DMS53 treated with DMSO at 0.1 percent for 48 hours (cell line): ENCODE measurements around the gene VSIG10L.

Experiments
- DNase-seq: peaks from one replicate; lab custom pipeline; 2025; ENCODE audit not compliant: unreplicated experiment; lab: John Stamatoyannopoulos, UW

Gene VSIG10L

DNA sequence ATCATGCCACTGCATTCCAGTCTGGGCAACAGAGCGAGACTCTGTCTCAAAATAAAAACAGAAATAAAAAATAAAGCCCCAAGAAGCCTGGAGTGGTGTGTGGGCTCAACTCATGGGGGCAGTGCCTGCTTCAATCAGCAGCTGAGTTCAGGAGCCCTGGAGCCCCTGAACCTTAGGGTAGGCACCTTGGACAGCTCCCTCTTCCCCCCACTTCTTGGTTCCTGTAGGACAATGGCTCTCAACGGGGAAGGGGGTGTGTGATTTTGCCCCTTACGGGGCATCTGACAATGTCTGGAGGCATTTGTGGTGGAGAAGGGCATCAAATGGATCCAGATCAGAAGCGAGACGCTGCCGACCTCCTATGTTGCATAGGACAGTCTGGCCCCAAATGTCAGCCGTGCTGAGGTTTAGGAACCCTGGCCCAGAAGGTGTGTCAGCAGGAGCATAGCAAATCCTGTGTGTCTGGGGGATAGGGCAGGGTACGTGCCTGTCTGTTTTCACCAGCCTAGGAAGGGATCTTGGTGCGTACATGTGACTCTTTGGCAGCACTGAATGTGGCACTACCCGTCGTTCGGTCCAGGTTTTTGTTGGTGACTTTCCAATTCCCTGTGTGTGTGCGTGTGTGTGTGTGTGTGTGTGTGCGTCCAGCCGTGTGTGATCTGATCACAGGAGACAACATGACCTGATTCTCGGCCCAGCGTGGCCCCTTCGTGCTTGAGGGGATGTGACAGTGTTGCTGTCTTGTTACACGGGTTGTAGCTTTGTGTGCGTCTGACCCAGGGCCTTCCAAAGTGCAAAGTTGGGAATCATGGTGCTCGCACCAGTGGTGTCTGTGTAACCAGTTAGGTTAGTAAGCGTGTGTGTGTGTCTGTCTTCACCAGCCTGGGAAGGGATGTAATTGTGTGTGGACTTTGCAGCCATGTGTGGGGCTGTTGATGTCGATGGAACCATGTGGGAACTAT lies 23.0 kb downstream of the VSIG10L start:
- no peak for DNase-seq

- no peak for DNase-seq
Measured at GRCh38 chr19:51317968-51318367, 24.0 kb downstream of the VSIG10L start.

GRCh38 chr19:51317376-51317775 lies 24.6 kb downstream of the VSIG10L start:
- DNase-seq, result no peak

DNA sequence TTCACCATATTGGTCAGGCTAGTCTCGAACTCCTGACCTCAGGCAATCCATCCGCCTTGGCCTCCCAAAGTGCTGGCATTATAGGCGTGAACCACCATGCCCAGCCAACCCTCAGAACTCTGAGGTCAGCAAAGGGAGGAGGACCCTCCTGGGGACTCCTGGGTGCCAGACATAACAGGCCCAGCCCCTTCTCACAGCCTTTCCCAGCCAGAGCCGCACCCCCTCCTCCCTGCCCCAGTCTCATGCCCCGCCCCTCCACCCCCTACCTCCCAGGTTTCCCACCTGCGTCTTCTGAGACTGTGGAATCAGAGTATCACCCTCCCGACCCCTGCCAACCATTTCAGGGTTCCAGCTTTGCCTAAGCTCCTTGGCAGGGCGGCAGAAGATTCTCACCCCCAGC lies 25.3 kb downstream of the VSIG10L start:
- no peak for DNase-seq

DNA sequence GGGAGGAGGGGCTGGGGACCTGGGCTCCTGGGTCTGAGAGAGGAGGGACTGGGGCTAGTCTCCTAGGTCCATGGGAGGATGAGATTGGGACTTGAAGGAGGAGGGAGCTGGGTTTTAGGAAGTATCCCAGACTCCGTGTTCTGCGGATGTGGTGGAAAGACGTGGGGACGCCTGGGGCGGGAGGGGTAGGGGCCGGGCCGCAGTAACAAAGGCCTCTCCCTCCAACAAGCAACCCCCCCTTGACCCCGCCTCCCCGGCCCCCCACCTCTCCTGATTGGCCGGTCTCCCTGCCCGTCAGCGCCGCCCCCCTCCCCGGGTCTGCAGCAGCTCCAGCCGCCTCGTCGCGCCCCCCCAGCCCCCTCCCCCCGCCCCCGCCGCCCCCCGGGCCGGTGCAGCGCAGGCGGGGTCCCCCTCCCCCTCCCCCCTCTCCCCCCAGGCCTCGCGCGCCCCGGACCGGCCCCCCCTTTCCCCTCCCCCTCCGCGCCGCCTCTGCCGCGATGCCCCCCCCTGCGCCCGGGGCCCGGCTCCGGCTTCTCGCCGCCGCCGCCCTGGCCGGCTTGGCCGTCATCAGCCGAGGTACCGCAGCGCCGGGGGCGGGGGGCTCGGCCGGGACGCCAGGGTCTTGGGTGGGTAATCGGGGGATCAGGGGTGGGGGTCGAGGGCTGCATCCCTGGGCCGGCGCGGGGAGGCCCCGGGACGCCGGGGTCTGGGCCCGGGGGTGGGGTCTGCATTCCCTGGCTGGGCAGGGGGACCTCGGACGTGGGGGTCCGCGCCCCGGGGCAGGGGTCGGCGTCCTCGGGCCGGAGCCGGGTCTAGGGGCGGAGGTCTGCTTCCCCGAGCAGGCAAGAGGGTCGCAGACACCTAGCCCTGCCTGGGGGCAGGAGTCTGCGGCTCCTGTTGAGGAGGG lies 30.3 kb downstream of the VSIG10L start, which contains the start of gene IGLON5:
IGLON5 (plus strand) TSS at position 294 of the 907 bp plus-strand sequence; CDS start at position 498, 204 bp downstream.
- no peak for DNase-seq

GRCh38 chr19:51305479-51305878 lies 36.5 kb downstream of the VSIG10L start:
- no peak for DNase-seq

- no peak for DNase-seq
Measured at GRCh38 chr19:51301266-51301665, 40.7 kb downstream of the VSIG10L start.

GRCh38 chr19:51297406-51297805 lies 44.5 kb downstream of the VSIG10L start:
- no peak for DNase-seq

GRCh38 chr19:51296336-51297093 lies 45.4 kb downstream of the VSIG10L start:
- no peak for DNase-seq

- no peak for DNase-seq
Measured at GRCh38 chr19:51295382-51296126, 46.4 kb downstream of the VSIG10L start.

- DNase-seq, result no peak
Measured at GRCh38 chr19:51294977-51295375, 47.0 kb downstream of the VSIG10L start.

DNA sequence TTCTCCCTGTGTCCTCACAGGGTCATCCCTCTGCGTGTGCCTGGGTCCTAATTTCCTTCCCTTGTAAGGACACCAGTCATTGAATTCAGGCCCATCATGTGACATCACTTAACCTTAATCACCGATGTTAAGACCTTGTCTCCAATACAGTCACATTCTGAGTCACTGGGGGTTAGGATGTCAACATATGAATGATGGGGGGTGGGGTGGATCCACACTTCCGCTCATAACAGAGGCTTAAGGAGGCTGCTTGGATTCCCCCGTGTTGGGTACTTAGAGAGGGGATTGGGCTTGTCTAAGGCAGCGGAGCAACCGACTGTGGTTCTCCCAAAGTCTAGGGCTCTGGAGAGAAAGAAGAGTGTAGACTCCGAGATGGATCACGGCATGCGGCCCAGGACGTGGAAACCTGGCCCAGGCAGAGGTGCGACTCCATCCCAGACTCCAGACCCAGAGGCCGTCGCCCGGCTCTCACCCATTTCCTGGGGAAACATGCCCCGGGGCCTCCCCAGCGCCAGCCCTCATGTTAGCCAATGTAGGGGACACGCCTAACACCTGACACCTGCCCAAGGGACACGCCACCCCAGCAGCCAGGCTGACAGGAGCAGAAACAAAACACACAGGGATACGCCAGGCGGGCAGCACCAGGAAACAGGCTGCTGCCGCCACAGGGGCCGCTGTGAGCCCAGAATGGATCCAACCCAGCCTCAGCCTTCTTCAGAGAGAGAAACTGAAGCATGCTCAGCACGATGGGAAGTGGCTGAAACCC lies 47.5 kb downstream of the VSIG10L start:
- DNase-seq, result no peak

DNA sequence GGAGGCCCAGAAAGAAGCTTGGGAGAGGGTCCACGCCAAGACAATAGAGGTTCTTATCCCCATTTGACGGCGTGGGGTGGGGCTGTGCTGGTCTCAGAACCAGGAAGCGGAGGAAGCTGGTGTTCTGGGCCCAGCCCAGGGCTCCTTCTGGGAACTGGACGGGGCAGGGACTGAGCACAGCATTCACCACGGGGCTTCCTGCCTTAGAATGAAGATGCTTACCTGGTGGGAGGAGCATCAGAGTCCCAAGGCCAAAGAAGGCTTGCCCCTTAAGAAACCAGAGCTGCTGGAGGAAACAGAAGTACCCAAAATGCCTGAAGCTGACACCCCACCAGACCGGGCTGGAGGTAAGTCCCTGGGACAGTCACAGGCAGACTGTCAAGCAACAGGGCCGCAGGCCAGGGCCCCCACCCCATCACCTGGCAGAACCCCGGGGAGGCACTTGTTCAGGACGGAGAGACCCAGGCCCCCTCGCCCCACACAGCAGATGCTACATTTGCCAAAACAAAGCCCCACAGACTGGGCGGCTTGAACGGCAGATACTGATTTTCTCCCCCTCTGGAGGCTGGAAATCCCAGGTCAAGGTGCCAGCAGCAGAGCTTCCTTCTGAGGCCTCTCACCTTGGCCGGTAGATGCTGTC lies 48.2 kb downstream of the VSIG10L start:
- no peak for DNase-seq

DNA sequence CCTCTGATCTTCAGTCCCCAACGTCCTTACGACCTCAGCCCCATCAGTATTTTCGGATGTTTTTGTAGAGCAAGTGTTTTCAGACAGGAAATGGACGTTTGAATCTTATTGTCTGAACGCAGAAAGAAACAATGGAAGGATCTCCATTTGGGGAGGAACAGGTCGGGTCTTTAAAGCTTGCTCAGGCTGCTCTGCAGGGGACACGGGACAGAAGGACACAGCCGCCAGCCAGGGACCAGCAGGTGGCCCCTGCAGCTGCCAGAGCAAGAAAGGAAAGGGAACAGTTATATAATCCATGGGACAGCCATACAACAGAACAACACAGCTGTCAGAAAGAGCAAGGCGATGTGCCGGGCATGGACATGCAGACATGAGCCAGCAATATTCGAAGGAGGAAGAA lies 49.0 kb downstream of the VSIG10L start:
- DNase-seq, result no peak

GRCh38 chr19:51289635-51290034 lies 52.3 kb downstream of the VSIG10L start:
- no peak for DNase-seq

DNA sequence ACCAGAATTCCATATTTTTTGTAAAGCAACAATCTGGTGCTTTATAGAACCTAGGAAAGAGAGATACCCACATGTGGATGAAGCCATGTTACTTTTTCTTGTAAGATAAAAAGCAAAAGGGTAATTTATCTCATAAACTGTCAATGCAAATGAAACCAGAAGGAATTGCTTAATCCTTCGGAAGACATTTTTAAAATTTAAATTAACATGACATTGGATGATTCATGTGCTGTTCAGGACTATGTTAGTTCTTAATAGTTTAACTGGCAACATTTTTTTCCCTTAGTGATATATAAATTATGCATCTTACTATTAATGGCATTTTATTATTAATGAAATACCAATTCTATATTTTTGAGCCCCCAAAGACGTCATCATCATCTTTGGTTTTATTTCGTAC lies 56.3 kb downstream of the VSIG10L start:
- no peak for DNase-seq

DNA sequence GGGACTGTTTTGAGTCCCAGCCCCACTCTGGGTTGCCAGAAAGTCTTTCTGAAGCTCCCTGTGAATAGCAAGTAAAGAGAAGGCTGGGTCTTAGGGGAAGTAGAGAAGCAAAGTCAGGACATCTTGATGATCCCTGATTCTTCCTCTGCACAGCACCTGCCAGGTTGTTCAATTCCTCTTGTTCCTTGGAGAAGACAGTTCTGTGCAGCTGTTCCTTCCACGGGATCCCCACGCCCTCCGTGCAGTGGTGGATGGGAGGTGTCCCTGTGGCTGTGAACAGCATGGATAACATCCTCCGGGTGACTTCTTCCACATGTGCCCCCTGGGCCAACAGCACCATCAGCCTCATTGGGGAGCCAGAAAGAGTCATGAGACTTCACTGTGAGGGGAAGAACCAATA lies 59.6 kb downstream of the VSIG10L start:
- no peak for DNase-seq
